Calu3 (cell line): ENCODE measurements around the gene PABPC3. TPM values are rescaled to one million over a fixed set of nuclear protein-coding genes. Genes with fewer than 3 reads are reported as not detected.

Source experiments
- BruUV-seq: library from RNA; stranded (reverse); fragments of 400-500 nt; replicated peaks from 2 replicates; lab custom pipeline; 2021; lab: Mats Ljungman, UMichigan
- CTCF ChIA-PET: fragments of 300-600 bp; sonication (Branson Sonifier 250); formaldehyde crosslinking; loops from one replicate; lab custom pipeline; 2022; ENCODE audit warnings: antibody characterized with exemption; lab: Charles Lee
- DNase-seq: peaks from one replicate; pipeline ENCODE4 v3.0.0; 2022
- H3K27ac Mint-ChIP-seq: one replicate; pipeline ENCODE4 v1.8.0; 2022; ENCODE audit warnings: mixed read lengths; ENCODE audit not compliant: unreplicated experiment
- H3K27me3 Mint-ChIP-seq: one replicate; pipeline ENCODE4 v1.8.0; 2022; ENCODE audit warnings: mixed read lengths; ENCODE audit not compliant: unreplicated experiment
- H3K36me3 Mint-ChIP-seq: one replicate; pipeline ENCODE4 v1.8.0; 2022; ENCODE audit warnings: mild to moderate bottlenecking, moderate library complexity, mixed read lengths; ENCODE audit not compliant: insufficient read depth, unreplicated experiment
- H3K4me1 Mint-ChIP-seq: one replicate; pipeline ENCODE4 v1.8.0; 2022; ENCODE audit warnings: mild to moderate bottlenecking, low read depth, mixed read lengths; ENCODE audit not compliant: unreplicated experiment
- H3K4me3 Mint-ChIP-seq: one replicate; pipeline ENCODE4 v1.8.0; 2022; ENCODE audit warnings: mild to moderate bottlenecking, low read depth, moderate library complexity, mixed read lengths; ENCODE audit not compliant: unreplicated experiment
- H3K9me3 Mint-ChIP-seq: one replicate; pipeline ENCODE4 v1.8.0; 2022; ENCODE audit warnings: low read depth, mixed read lengths; ENCODE audit not compliant: unreplicated experiment
- CTCF ChIP-seq: fragments of 200-600 bp; IDR thresholded peaks from one replicate; pipeline ENCODE4 v1.8.0; 2022; ENCODE audit warnings: antibody characterized with exemption; ENCODE audit not compliant: unreplicated experiment
- intact Hi-C: fragments of 100-400 bp; cut with micrococcal nuclease; formaldehyde crosslinking; loops from one replicate; pipeline ENCODE4 v1.10.0; 2022; ENCODE audit not compliant: unreplicated experiment
- total RNA-seq: library from RNA; stranded (reverse); gene quantifications from 2 replicates; pipeline ENCODE4 v1.2.3, GENCODE V29; 2022

PABPC3 gene
- total RNA-seq, 1 experiment from 2014 or later: 0.28 TPM

- DNase-seq: no peak
- Mint-ChIP-seq H3K27me3 (peaks cover 48% of the 10 kb centered on the region), H3K27ac (no peak overlapping the region), H3K4me1 (no peaks in the 10 kb centered on the region), H3K9me3 (no peaks in the 10 kb centered on the region), H3K36me3 (no peaks in the 10 kb centered on the region), H3K4me3 (no peak overlapping the region)
- CTCF ChIA-PET: no interaction called here
- no TSS peak for BruUV-seq
- intact Hi-C loops: loop anchor here (10.0 kb wide), 1 partner anchor 121 kb away; no protein-coding TSS in a partner anchor
- TF ChIP-seq CTCF: no peak
Observed at GRCh38 chr13:25116044-25116443, 20.1 kb downstream of the PABPC3 start.

GRCh38 chr13:25117312-25117711, 21.4 kb downstream of the PABPC3 start:
- no peak for DNase-seq
- no peak overlapping the region for H3K27ac Mint-ChIP-seq
- H3K4me3 Mint-ChIP-seq: no peak overlapping the region
- no peaks in the 10 kb centered on the region for H3K36me3 Mint-ChIP-seq
- peaks cover 48% of the 10 kb centered on the region for H3K27me3 Mint-ChIP-seq
- TF ChIP-seq CTCF: no peak
- no peaks in the 10 kb centered on the region for H3K4me1 Mint-ChIP-seq
- CTCF ChIA-PET: no interaction called here
- intact Hi-C loops: loop anchor here (10.0 kb wide), 1 partner anchor 123 kb away; no protein-coding TSS in a partner anchor
- no TSS peak for BruUV-seq
- no peaks in the 10 kb centered on the region for H3K9me3 Mint-ChIP-seq

- Mint-ChIP-seq H3K27ac (no peak overlapping the region), H3K4me1 (no peaks in the 10 kb centered on the region), H3K36me3 (no peaks in the 10 kb centered on the region), H3K9me3 (no peaks in the 10 kb centered on the region), H3K27me3 (peaks cover 48% of the 10 kb centered on the region), H3K4me3 (no peak overlapping the region)
- no peak for TF ChIP-seq CTCF
- no peak for DNase-seq
- CTCF ChIA-PET: no interaction called here
- intact Hi-C loops: loop anchor here (10.0 kb wide), 1 partner anchor 124 kb away; no protein-coding TSS in a partner anchor
- BruUV-seq: no TSS peak
Observed at GRCh38 chr13:25118378-25118905, 22.5 kb downstream of the PABPC3 start.

- BruUV-seq: no TSS peak
- H3K27ac Mint-ChIP-seq: no peak overlapping the region
Observed at GRCh38 chr13:25130944-25131343, 35.0 kb downstream of the PABPC3 start.

More at GRCh38 chr13:25130944-25131343, 35.0 kb downstream of the PABPC3 start:
- H3K4me3 Mint-ChIP-seq: no peak overlapping the region
- H3K9me3 Mint-ChIP-seq: peaks cover 2% of the 10 kb centered on the region
- H3K36me3 Mint-ChIP-seq: no peaks in the 10 kb centered on the region
- no peak for TF ChIP-seq CTCF
- intact Hi-C loops: no loop called here
- DNase-seq: no peak
- no peaks in the 10 kb centered on the region for H3K4me1 Mint-ChIP-seq
- CTCF ChIA-PET: interaction anchor here (0.7 kb wide), 1 partner anchor 467 kb away, joined by 8 read pairs; no protein-coding TSS in a partner anchor
- H3K27me3 Mint-ChIP-seq: peaks cover 70% of the 10 kb centered on the region
